Measurements from ENCODE around the gene MYH6. TPM values are rescaled to one million over a fixed set of nuclear protein-coding genes. Genes with fewer than 3 reads are reported as not detected.
"Not testable (repeated sequence)": the region's sequence is repeated elsewhere in the genome, so short reads cannot be mapped to it uniquely, and the experiment has no call there.

Gene MYH6
- polyA plus RNA-seq, 4 donors: 0.17 to 0.24 (median 0.22) TPM

- no peak for DNase-seq (ENCODE audit: low read depth in 4 of 4, low spot score in 3 of 4)
Observed at GRCh38 chr14:23399591-23399990, 8.5 kb downstream of the MYH6 start.

- DNase-seq (ENCODE audit: low read depth in 4 of 4, low spot score in 3 of 4): no peak
Observed at GRCh38 chr14:23399136-23399535, 8.9 kb downstream of the MYH6 start.

GRCh38 chr14:23398348-23398747 is 9.7 kb downstream of the MYH6 start:
- DNase-seq (ENCODE audit: low read depth in 4 of 4, low spot score in 3 of 4): no peak

GRCh38 chr14:23396781-23397407 is 11.2 kb downstream of the MYH6 start:
- DNase-seq (ENCODE audit: low read depth in 4 of 4, low spot score in 3 of 4): no peak

GRCh38 chr14:23396126-23396525 is 11.9 kb downstream of the MYH6 start:
- DNase-seq (ENCODE audit: low read depth in 4 of 4, low spot score in 3 of 4): no peak

- DNase-seq (ENCODE audit: low read depth in 4 of 4, low spot score in 3 of 4): no peak
Observed at GRCh38 chr14:23392613-23393012, 15.5 kb downstream of the MYH6 start.

GRCh38 chr14:23389871-23390270 is 18.2 kb downstream of the MYH6 start:
- DNase-seq (ENCODE audit: low read depth in 4 of 4, low spot score in 3 of 4): not testable (repeated sequence)

- DNase-seq (ENCODE audit: low read depth in 4 of 4, low spot score in 3 of 4): no peak
Observed at GRCh38 chr14:23389396-23389795, 18.7 kb downstream of the MYH6 start.

- no peak for DNase-seq (ENCODE audit: low read depth in 4 of 4, low spot score in 3 of 4)
Observed at GRCh38 chr14:23388996-23389395, 19.1 kb downstream of the MYH6 start.

GRCh38 chr14:23387916-23388882 is 19.9 kb downstream of the MYH6 start:
- DNase-seq (ENCODE audit: low read depth in 4 of 4, low spot score in 3 of 4): no peak

- no peak for DNase-seq (ENCODE audit: low read depth in 4 of 4, low spot score in 3 of 4)
Observed at GRCh38 chr14:23386999-23387398, 21.1 kb downstream of the MYH6 start.

GRCh38 chr14:23386266-23386657 is 21.8 kb downstream of the MYH6 start:
- not testable (repeated sequence) for DNase-seq (ENCODE audit: low read depth in 4 of 4, low spot score in 3 of 4)

GRCh38 chr14:23385642-23386265 is 22.3 kb downstream of the MYH6 start:
- DNase-seq (ENCODE audit: low read depth in 4 of 4, low spot score in 3 of 4): no peak

GRCh38 chr14:23385244-23385641 is 22.8 kb downstream of the MYH6 start:
- no peak for DNase-seq (ENCODE audit: low read depth in 4 of 4, low spot score in 3 of 4)

GRCh38 chr14:23384364-23385080 is 23.6 kb downstream of the MYH6 start:
- DNase-seq (ENCODE audit: low read depth in 4 of 4, low spot score in 3 of 4): no peak

GRCh38 chr14:23382731-23383440 is 25.2 kb downstream of the MYH6 start:
- DNase-seq (ENCODE audit: low read depth in 4 of 4, low spot score in 3 of 4): no peak

- DNase-seq (ENCODE audit: low read depth in 4 of 4, low spot score in 3 of 4): no peak
Observed at GRCh38 chr14:23382276-23382675, 25.8 kb downstream of the MYH6 start.

- no peak for DNase-seq (ENCODE audit: low read depth in 4 of 4, low spot score in 3 of 4)
Observed at GRCh38 chr14:23381871-23382270, 26.2 kb downstream of the MYH6 start.

GRCh38 chr14:23380976-23381375 is 27.1 kb downstream of the MYH6 start:
- no peak for DNase-seq (ENCODE audit: low read depth in 4 of 4, low spot score in 3 of 4)
